ENCODE results near the gene PRDM5.

Gene PRDM5

DNA sequence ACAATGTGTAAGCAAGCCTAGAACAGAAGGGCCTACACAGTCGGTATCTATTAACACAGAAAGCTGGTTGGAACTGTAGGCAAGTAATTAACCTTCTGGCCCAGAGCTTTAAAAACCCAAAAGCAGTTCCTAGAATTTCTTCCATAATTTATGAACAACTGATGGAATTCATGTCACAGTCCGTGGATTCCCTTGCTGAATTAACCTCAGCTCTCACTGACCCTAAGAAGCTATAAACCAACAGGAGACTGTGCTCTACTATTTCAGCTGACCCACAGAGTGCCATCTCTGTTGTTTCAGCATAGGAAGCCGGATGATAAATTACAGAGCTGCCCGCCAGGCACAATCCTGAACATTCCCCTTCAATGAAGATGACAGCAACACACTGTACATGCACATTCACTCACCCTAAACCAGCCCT is 157.3 kb downstream of the PRDM5 start:
- no peak for DNase-seq (ENCODE audit: low spot score)
- H3K27ac ChIP-seq: no peak overlapping the region
- H3K4me3 ChIP-seq: no peak overlapping the region
- TF ChIP-seq, protein P1, sequence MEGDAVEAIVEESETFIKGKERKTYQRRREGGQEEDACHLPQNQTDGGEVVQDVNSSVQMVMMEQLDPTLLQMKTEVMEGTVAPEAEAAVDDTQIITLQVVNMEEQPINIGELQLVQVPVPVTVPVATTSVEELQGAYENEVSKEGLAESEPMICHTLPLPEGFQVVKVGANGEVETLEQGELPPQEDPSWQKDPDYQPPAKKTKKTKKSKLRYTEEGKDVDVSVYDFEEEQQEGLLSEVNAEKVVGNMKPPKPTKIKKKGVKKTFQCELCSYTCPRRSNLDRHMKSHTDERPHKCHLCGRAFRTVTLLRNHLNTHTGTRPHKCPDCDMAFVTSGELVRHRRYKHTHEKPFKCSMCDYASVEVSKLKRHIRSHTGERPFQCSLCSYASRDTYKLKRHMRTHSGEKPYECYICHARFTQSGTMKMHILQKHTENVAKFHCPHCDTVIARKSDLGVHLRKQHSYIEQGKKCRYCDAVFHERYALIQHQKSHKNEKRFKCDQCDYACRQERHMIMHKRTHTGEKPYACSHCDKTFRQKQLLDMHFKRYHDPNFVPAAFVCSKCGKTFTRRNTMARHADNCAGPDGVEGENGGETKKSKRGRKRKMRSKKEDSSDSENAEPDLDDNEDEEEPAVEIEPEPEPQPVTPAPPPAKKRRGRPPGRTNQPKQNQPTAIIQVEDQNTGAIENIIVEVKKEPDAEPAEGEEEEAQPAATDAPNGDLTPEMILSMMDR (IDR thresholded peaks at IDR 0.05): no peak

DNA sequence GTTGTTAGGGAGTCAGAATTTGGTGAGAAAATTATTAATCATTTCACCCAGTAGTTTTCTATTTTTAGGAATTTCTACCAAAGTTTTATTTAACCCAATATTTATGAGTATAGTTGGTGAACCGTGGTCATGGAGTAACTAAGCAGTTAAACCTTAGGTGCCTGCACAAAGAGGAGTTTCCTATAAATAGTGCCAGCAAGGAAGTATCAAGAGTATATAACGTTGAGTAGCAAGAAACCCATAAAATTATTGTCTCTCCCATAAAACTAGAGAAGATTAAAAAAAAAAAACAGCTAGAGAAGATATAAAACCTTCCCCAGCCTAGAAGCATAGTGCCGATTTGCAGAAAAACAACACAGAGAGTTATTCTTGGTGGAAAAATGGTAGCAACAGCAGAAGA is 158.9 kb downstream of the PRDM5 start:
- Histone ChIP-seq H3K4me3 (no peak overlapping the region), H3K27ac (no peak overlapping the region)
- no peak for DNase-seq (ENCODE audit: low spot score)
- TF ChIP-seq, protein P1 (IDR thresholded peaks at IDR 0.05): no peak

DNA sequence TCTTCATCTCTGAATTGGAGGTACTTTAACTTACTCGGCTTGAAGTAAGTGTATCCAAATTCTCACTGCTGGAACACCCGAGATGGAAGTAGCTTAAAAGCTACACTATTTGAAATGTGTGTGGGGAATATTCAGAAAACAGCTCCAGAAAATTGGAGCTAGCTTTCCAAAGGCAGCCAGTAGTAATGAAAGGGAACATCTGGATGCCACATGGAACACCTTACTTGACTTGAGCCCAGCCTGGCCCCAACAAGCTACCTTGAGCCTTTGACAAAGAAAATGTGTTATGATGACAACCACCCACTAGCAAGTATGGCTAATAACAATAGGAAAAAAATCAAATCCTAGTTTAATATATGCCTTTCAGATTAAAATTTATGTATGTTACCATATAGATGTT is 161.5 kb downstream of the PRDM5 start:
- DNase-seq (ENCODE audit: low spot score): no peak
- H3K4me3 ChIP-seq: no peak overlapping the region

DNA sequence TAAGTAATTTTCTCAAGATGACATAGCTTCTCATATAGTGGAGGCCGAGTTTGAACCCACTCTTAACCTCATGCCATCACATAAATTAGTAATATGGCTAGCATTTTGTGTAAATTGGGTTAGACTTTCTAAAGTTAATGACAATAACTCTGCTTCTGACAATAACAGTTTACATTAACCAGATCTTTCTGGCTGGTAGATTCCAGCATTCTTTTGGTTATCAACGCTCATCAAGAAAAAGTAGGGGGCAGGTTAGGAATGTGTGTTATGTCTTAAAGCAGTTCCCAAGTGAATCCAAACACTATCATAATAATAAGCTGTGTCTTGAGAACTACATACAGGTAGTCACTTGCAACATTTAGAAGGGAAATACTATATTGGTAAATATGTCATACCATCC is 162.5 kb downstream of the PRDM5 start:
- DNase-seq (ENCODE audit: low spot score): no peak
- H3K4me3 ChIP-seq: no peak overlapping the region
- no peak overlapping the region for H3K27ac ChIP-seq
- TF ChIP-seq, protein P1 (IDR thresholded peaks at IDR 0.05): no peak

More for the DNA sequence above, 161.5 kb downstream of the PRDM5 start:
- H3K27ac ChIP-seq: no peak overlapping the region
- TF ChIP-seq, protein P1 (IDR thresholded peaks at IDR 0.05): no peak

DNA sequence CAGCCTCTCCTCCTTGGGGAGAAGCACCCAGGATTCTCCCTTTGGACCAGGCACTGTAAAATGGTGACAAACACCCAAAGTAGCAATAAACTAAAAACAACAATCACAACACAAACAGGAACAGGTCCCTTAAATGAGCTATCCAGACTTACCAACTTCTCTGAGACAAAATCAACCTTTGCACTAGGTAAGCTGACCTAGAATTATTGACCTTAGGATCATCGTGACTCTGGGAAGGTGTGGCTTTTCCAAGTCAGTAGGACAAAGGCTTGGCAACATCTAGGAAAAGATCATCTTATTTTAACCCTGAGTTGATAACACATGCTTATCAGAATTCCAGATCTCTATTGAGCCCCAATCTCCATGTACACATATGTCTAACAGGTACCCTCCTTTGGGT is 166.7 kb downstream of the PRDM5 start:
- no peak overlapping the region for H3K4me3 ChIP-seq
- no peak overlapping the region for H3K27ac ChIP-seq
- no peak for DNase-seq (ENCODE audit: low spot score)
- TF ChIP-seq, protein P1 (IDR thresholded peaks at IDR 0.05): no peak

DNA sequence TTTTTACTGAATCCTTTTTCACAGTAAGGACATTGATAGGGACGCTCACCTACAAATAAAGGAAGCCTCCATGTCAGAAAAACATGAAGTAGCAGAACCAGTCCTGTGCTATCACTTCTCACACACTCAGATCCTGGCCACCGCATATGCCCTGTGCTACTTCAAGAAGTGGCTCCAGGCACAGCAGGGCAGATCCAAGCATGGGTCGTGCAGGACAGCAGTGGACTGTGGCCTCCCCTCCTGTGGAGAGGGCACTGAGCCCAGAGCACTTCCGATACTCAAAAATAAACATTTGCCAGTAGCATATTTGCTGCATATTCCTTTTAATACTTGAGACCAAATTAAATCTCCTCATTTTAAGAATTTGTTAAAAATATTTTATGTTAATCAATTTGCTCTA is 167.9 kb downstream of the PRDM5 start:
- Histone ChIP-seq H3K27ac (no peak overlapping the region), H3K4me3 (no peak overlapping the region)
- TF ChIP-seq, protein P1 (IDR thresholded peaks at IDR 0.05): no peak
- no peak for DNase-seq (ENCODE audit: low spot score)

DNA sequence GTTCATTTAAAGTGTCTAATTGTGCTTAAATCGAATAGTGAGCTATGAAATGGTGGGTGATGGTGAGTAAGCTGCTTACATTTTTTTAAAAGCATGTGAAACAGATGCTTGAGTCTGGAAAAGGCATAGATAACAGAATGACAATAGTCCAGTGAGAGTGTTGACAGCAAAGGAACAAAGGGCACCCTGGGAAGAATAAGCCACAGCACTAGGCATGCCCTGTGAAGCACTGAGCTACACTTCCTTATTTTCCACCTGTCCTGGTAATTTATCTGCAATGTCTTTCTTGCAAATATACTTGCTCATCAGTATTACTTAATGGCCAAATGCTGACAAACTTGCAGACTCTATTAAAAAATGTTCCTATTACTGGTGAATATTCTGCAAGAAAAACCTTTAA is 168.7 kb downstream of the PRDM5 start:
- Histone ChIP-seq H3K4me3 (no peak overlapping the region), H3K27ac (no peak overlapping the region)
- no peak for DNase-seq (ENCODE audit: low spot score)
- TF ChIP-seq, protein P1 (IDR thresholded peaks at IDR 0.05): no peak
